Central memory CD4-positive, alpha-beta T cell (primary cell): ENCODE measurements around the gene LRRN4.

Source experiments
- DNase-seq: peaks from one replicate; pipeline ENCODE4 v3.0.0; 2022
- total RNA-seq, 3 experiments: gene quantifications; one replicate each; lab custom pipeline; 2026; lab: John Stamatoyannopoulos, UW

Gene LRRN4
- 0 reads per million in 3 experiments for total RNA-seq

- DNase-seq: no peak
These were observed at the start of gene LRRN4 for GRCh38 chr20:6053776-6054688. TSS of gene LRRN4 (minus strand) at chr20:6054060. CDS start at chr20:6052799, 1,261 bp downstream.

- no peak for DNase-seq
These were observed 49.4 kb upstream of the LRRN4 start for GRCh38 chr20:6103301-6103700.

DNA sequence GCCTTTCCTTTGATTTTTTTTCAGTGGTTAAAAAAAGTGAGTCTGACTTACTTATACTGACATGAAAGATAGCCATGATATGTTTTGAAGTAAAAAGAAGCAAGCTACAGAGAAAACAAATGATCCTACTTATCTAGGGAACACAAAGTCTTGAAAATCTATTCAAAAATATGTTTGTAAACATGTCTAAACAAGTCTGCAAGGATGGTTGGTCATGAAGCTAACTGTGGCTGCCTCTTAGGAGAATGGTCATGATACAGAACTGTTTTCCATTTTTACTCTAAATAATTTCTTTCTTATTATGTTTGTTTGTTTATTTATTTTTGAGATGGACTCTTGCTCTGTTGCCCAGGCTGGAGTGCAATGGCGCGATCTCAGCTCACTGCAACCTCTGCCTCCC is 47.5 kb upstream of the LRRN4 start:
- no peak for DNase-seq

DNA sequence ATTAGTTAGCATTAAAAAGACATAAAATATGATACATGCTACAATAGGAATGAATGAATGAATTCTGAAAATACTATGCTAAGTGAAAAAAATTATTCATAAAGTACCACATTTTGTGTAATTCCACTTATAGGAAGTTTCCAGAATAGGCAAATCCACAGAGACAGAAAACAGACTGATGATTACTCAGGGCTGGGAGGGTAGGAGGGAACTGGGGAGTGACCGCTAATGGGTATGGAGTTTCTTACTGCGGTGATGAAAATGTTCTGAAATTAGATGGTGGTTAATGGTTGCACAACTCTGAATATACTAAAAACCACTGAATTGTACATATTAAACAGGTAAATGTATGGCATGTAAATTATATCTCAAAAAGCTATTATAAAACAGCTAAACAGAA is 46.4 kb upstream of the LRRN4 start:
- DNase-seq: no peak

DNA sequence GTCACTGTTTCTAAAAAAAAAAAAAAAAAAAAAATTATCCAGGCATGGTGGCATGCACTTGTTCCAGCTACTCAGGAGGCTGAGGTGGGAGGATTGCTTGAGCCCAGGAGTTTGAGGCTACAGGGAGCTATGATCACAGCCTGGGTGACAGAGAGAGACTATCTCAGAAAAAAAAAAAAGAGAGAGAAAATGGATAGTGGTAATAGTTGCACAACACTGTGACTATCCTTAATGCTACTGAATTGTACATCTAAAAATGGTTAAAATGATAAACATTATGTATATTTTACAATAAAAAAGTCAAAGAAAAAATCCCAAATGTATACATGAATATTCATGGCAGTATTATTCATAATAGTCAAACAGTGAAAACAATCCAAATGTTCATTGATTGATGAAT is 46.0 kb upstream of the LRRN4 start:
- no peak for DNase-seq

DNA sequence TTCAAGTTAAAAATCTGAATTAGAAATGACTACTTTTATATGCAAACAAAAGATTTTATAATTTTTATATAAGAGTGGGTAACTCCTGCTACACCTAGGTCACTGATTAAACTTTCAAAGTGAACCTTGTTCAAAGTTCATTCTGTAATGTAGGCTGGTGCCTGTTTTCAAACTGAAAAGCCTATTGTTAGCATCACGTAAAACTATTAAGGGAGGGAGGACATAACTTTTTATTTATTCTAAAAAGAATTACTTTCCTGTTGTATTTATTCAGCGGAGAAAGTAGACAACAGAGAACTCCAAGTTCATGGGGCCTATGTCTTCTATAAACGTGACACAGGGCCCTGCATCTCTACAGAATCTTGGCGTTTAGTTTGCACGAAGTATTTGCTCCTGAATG is 41.5 kb upstream of the LRRN4 start:
- DNase-seq: no peak

DNA sequence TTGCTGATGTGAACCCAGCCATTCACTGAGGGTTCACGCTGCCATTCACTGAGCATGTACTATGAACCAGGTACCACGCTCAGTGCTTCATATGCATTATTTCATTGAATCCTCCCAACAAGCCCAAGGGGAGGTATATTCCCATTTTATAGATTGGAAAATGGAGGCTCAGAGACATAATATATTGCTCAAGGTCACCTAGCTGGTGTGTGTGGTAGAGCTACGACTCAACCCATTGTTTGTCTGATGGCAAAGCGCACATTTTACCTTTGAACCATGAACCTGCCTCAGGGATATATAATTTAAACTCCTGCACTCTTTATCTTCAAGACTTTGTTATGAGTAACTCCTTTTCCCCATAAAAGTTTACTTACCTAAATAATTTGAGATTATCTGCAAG is 40.7 kb upstream of the LRRN4 start:
- no peak for DNase-seq

DNA sequence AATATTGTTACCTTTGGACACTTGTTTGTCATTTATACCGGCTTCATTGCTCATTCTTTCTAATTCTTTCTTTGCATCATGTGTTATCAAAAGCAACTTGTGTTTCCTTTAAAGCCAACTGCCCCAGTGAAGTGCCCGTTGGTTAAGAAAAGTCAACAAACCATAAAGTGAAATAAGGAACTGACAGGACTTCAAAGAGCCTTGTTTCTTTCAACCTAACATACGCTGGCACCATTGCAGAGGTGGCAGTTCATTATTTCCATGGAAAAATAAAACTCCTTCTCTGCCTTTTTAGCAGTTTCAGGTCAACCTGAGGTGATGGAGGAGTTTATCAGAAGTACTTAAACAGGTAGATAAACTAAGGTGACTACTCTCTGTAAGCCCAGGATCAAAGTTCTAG is 40.2 kb upstream of the LRRN4 start:
- DNase-seq: no peak

GRCh38 chr20:6091661-6092060 is 37.8 kb upstream of the LRRN4 start:
- no peak for DNase-seq

GRCh38 chr20:6086868-6087267 is 33.0 kb upstream of the LRRN4 start:
- DNase-seq: no peak

- no peak for DNase-seq
These were observed 30.1 kb upstream of the LRRN4 start for GRCh38 chr20:6083926-6084325.

- DNase-seq: no peak
These were observed 27.4 kb upstream of the LRRN4 start for GRCh38 chr20:6081236-6081635.

DNA sequence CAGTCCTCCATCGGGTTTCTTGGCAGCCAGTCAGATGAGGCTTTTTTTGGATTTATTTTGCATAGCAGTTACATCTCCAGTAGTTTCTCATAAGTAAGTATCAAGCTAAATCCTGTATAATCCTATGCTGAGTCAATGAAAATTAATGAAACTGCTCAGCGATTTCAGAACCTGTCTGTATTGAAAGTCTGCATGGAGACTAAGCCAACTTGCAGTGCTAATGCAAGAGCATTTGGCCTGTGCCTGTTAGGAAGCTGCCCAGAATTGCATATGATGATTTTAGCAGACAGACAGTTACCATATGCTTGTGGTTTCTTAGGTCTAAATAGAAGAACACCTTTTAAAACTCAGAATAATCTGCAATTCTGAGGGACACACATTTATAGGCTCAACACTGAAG is 25.2 kb upstream of the LRRN4 start:
- no peak for DNase-seq

GRCh38 chr20:6075428-6076219 is 21.8 kb upstream of the LRRN4 start:
- DNase-seq: no peak

DNA sequence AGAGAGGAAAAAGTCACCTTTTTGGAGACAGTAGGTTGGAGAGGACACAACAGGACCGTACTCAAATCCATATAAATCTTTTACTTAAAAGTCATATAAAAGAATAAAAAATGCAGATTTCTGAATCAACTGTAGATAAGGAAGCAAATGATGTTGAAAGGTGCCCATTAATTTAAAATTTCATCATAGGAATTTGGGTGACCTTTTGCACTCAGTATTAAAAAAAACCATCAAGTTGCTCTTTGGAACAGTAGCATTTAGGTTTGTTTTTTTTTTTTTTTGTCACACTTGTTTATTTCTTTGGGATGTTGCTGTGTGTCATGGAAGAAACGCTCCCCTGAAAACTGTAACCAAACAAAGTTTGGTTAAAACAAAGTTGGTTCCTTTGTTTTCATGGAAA is 20.9 kb upstream of the LRRN4 start:
- no peak for DNase-seq

DNA sequence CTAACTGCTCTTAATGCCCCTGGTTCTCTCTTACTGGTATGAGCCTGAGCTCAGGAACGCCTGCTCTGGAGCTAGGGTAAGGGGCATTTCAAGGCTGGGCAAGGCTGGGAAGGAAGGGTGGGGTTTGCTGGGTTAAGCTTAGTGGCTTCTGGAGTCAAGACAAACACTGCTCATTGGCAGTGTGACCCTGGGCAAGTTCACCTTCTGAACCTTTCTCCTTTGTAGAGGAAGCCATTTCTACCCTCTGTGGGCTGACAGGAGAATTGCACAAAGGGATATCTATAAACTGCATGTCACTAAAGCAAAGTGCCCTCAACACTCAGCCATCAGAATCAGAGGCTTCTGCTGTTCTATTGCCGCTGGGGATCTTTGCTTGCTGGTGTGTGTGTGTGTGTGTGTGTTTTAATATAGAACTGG is 20.3 kb upstream of the LRRN4 start:
- no peak for DNase-seq

DNA sequence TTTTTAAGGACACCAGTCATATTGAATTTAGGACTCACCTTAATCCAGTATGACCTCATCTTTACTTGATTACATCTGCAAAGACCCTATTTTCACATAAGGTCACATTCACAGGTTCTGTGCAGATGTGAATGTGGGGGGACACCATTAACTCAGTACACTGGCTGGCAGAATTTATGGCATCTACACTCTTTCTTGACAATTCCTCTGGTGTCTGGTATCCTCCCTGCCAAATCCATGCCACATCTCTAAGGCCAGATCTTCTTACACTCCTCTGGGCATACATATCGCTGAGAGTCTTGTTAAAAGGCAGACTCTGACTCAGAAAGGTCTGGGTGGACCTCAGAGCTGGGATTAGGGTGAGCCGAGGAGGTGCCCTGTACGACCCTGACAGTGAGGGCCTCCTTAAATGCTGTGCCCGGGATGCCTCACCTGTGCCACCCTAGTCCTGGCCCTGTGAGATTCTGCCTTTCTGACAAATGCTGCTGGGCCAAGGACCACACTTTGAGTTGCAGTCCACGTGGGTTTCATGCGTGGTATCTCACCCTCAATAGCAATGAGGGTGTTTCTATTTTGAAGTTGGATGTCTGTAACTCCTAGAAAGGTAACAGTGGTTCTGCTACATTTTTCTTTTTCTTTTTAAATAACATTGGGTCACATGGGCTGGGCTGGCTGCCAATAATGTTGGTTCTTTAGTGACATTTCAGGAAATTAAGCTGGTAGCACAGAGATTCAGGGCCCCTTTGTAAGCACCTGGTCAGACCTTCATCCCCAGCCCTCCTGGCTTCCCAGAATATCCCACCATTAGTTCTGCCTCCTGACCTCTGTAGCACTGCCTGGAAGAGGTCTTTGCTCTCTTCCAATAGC is 17.2 kb upstream of the LRRN4 start:
- no peak for DNase-seq

DNA sequence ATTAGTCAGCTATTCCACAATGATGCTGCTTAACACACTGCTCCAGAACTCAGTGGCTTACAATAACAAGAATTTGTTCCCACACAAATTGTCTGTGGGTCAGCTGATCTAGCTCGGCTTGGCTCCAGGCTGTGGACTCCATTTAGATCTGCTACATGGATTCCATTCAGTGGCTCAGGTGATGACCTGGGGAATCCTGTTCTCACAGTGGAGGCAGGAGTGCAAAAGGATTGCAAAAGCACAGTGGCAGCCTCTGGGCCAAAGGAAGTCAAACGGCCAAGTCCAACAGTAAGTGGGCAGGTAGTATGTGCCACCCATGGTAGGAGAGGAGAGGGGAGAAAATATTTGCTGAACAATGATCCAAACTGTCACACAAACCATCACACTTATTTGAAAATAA is 15.8 kb upstream of the LRRN4 start:
- no peak for DNase-seq

GRCh38 chr20:6067763-6068318 is 14.0 kb upstream of the LRRN4 start:
- no peak for DNase-seq

DNA sequence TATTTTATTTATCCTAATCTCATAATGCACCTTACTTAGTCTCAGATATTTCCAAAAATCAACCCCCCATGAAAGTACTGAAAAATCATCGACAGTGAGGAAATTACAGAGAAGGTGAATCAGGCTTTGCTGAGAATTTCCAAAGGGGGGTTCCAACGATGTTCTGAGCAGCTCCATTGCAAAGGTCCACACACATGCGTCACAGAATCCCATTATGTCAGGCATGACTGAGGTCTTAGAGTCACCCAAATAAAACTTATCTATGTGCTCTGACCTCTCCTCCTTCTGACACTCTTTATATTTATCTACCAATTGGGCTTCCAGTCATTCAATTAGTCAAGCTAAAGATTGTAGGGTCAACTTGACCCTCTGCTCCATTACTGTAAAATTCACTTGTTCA is 12.7 kb upstream of the LRRN4 start:
- no peak for DNase-seq

DNA sequence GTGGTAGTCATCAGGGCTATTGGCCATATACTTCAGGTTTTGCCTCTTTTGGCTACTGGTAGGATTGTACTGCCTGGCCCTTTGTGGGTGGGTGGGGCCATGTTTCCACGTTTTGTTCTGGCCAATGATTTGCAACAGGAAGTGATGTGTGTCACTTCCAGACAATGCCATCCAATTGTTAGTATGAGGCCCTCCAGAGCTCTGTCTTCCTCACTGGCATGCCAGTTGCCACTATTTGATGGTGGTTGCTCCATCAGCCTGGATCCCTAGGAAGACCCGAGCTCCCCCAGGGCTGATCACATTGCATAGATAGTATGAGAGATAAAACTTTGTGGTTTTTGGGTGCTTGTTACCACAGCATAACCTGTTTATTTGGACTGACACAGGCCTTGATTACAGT is 7.7 kb upstream of the LRRN4 start:
- DNase-seq: no peak

DNA sequence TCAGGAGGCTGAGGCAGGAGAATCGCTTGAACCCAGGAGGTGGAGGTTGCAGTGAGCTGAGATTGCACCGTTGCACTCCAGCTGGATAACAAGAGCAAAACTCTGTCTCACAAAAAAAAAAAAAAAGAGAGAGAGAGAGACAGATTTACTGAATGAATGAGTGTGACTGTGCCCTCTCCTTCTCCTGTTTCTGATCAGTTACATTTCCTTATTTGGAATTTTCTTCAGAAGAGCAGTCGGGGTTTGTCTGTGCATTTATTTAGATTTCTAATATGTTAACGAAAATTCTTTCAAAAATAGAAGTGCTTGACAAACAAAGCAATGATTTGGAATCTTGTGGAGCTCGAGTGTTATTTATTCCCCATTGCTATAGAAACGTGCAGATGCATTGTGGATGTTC is 6.4 kb upstream of the LRRN4 start:
- DNase-seq: no peak
